ENCODE measurements around the gene PDCD10.
A peak's percentile ranks its signal among the peaks of the same experiment; 100 is the strongest.

Gene PDCD10

GRCh38 chr3:167734498-167735232 lies at the start of gene PDCD10:
TSS of gene PDCD10 (minus strand) at chr3:167734892. CDS start at chr3:167720157, 14,735 bp downstream.
- FAIRE-seq (no peak), DNase-seq (ENCODE audit: low spot score) (peak; percentile 86)

GRCh38 chr3:167783781-167784180 lies 49.1 kb upstream of the PDCD10 start:
- DNase-seq (ENCODE audit: low spot score) (no peak), FAIRE-seq (no peak)

GRCh38 chr3:167780214-167780883 lies 45.7 kb upstream of the PDCD10 start:
- DNase-seq (ENCODE audit: low spot score) (no peak), FAIRE-seq (no peak)

GRCh38 chr3:167777356-167777755 lies 42.7 kb upstream of the PDCD10 start:
- FAIRE-seq (no peak), DNase-seq (ENCODE audit: low spot score) (no peak)

GRCh38 chr3:167776066-167776685 lies 41.5 kb upstream of the PDCD10 start:
- DNase-seq (ENCODE audit: low spot score) (no peak), FAIRE-seq (no peak)

- DNase-seq (ENCODE audit: low spot score) (no peak), FAIRE-seq (no peak)
These were observed 38.9 kb upstream of the PDCD10 start for GRCh38 chr3:167773584-167773983.

GRCh38 chr3:167772992-167773391 lies 38.3 kb upstream of the PDCD10 start:
- FAIRE-seq (no peak), DNase-seq (ENCODE audit: low spot score) (no peak)

- FAIRE-seq (no peak), DNase-seq (ENCODE audit: low spot score) (no peak)
These were observed 27.6 kb upstream of the PDCD10 start for GRCh38 chr3:167762296-167762695.

GRCh38 chr3:167761302-167761701 lies 26.6 kb upstream of the PDCD10 start:
- DNase-seq (ENCODE audit: low spot score) (no peak), FAIRE-seq (no peak)

GRCh38 chr3:167754049-167754448 lies 19.4 kb upstream of the PDCD10 start:
- DNase-seq (ENCODE audit: low spot score) (no peak), FAIRE-seq (no peak)

- FAIRE-seq (no peak), DNase-seq (ENCODE audit: low spot score) (no peak)
These were observed 15.7 kb upstream of the PDCD10 start for GRCh38 chr3:167750272-167750971.

- DNase-seq (ENCODE audit: low spot score) (no peak), FAIRE-seq (no peak)
These were observed 15.0 kb upstream of the PDCD10 start for GRCh38 chr3:167749728-167750127.

- DNase-seq (ENCODE audit: low spot score), result no peak
- FAIRE-seq, result no peak
These were observed 14.5 kb upstream of the PDCD10 start for GRCh38 chr3:167749209-167749608.

GRCh38 chr3:167743799-167744198 lies 9.1 kb upstream of the PDCD10 start:
- no peak for FAIRE-seq

GRCh38 chr3:167742338-167742737 lies 7.6 kb upstream of the PDCD10 start:
- DNase-seq (ENCODE audit: low spot score) (no peak), FAIRE-seq (no peak)

More at GRCh38 chr3:167743799-167744198, 9.1 kb upstream of the PDCD10 start:
- DNase-seq (ENCODE audit: low spot score), result no peak

GRCh38 chr3:167740961-167741587 lies 6.4 kb upstream of the PDCD10 start:
- FAIRE-seq (no peak), DNase-seq (ENCODE audit: low spot score) (peak; percentile 11)

- no peak for DNase-seq (ENCODE audit: low spot score)
- FAIRE-seq, result no peak
These were observed 4.6 kb upstream of the PDCD10 start for GRCh38 chr3:167739190-167739810.

- DNase-seq (ENCODE audit: low spot score) (no peak), FAIRE-seq (no peak)
These were observed 3.3 kb upstream of the PDCD10 start for GRCh38 chr3:167738037-167738436.

- DNase-seq (ENCODE audit: low spot score) (no peak), FAIRE-seq (no peak)
These were observed 2.3 kb upstream of the PDCD10 start for GRCh38 chr3:167736997-167737396.

GRCh38 chr3:167736264-167736787 lies 1.6 kb upstream of the PDCD10 start:
- DNase-seq (ENCODE audit: low spot score) (no peak), FAIRE-seq (no peak)
